Calu3 (cell line): Measurements from ENCODE around the gene FREY1. TPM values are rescaled to one million over a fixed set of nuclear protein-coding genes. Genes with fewer than 3 reads are reported as not detected.

ENCODE experiments used
- BruUV-seq: library from RNA; stranded (reverse); fragments of 400-500 nt; replicated peaks from 2 replicates; lab custom pipeline; 2021; lab: Mats Ljungman, UMichigan
- CTCF ChIA-PET: fragments of 300-600 bp; sonication (Branson Sonifier 250); formaldehyde crosslinking; loops from one replicate; lab custom pipeline; 2022; ENCODE audit warnings: antibody characterized with exemption; lab: Charles Lee
- DNase-seq: peaks from one replicate; pipeline ENCODE4 v3.0.0; 2022
- H3K27ac Mint-ChIP-seq: one replicate; pipeline ENCODE4 v1.8.0; 2022; ENCODE audit warnings: mixed read lengths; ENCODE audit not compliant: unreplicated experiment
- H3K27me3 Mint-ChIP-seq: one replicate; pipeline ENCODE4 v1.8.0; 2022; ENCODE audit warnings: mixed read lengths; ENCODE audit not compliant: unreplicated experiment
- H3K36me3 Mint-ChIP-seq: one replicate; pipeline ENCODE4 v1.8.0; 2022; ENCODE audit warnings: mild to moderate bottlenecking, moderate library complexity, mixed read lengths; ENCODE audit not compliant: insufficient read depth, unreplicated experiment
- H3K4me1 Mint-ChIP-seq: one replicate; pipeline ENCODE4 v1.8.0; 2022; ENCODE audit warnings: mild to moderate bottlenecking, low read depth, mixed read lengths; ENCODE audit not compliant: unreplicated experiment
- H3K4me3 Mint-ChIP-seq: one replicate; pipeline ENCODE4 v1.8.0; 2022; ENCODE audit warnings: mild to moderate bottlenecking, low read depth, moderate library complexity, mixed read lengths; ENCODE audit not compliant: unreplicated experiment
- H3K9me3 Mint-ChIP-seq: one replicate; pipeline ENCODE4 v1.8.0; 2022; ENCODE audit warnings: low read depth, mixed read lengths; ENCODE audit not compliant: unreplicated experiment
- CTCF ChIP-seq: fragments of 200-600 bp; IDR thresholded peaks from one replicate; pipeline ENCODE4 v1.8.0; 2022; ENCODE audit warnings: antibody characterized with exemption; ENCODE audit not compliant: unreplicated experiment
- intact Hi-C: fragments of 100-400 bp; cut with micrococcal nuclease; formaldehyde crosslinking; loops from one replicate; pipeline ENCODE4 v1.10.0; 2022; ENCODE audit not compliant: unreplicated experiment
- total RNA-seq: library from RNA; stranded (reverse); gene quantifications from 2 replicates; pipeline ENCODE4 v1.2.3, GENCODE V29; 2022

The FREY1 gene
- total RNA-seq, 1 experiment from 2014 or later: 0.99 TPM

GRCh38 chr11:45892856-45893255, 14.2 kb downstream of the FREY1 start:
- TF ChIP-seq CTCF: no peak
- no peak overlapping the region for H3K4me3 Mint-ChIP-seq
- DNase-seq: no peak
- no peak overlapping the region for H3K27ac Mint-ChIP-seq
- no peaks in the 10 kb centered on the region for H3K4me1 Mint-ChIP-seq
- H3K36me3 Mint-ChIP-seq: no peaks in the 10 kb centered on the region
- CTCF ChIA-PET: no interaction called here
- no peaks in the 10 kb centered on the region for H3K9me3 Mint-ChIP-seq
- H3K27me3 Mint-ChIP-seq: peaks cover 61% of the 10 kb centered on the region
- intact Hi-C loops: no loop called here
- BruUV-seq: no TSS peak

GRCh38 chr11:45890886-45891550, 16.1 kb downstream of the FREY1 start:
- no TSS peak for BruUV-seq
- Mint-ChIP-seq H3K27ac (no peak overlapping the region), H3K9me3 (no peaks in the 10 kb centered on the region), H3K4me1 (no peaks in the 10 kb centered on the region), H3K4me3 (no peak overlapping the region), H3K36me3 (no peaks in the 10 kb centered on the region), H3K27me3 (peaks cover 59% of the 10 kb centered on the region)
- no peak for TF ChIP-seq CTCF
- intact Hi-C loops: no loop called here
- DNase-seq: no peak
- CTCF ChIA-PET: interaction anchor here (0.5 to 0.6 kb wide), 2 partner anchors 86 to 1732 kb away, joined by 3 read pairs; no protein-coding TSS in a partner anchor

GRCh38 chr11:45889966-45890365, 17.1 kb downstream of the FREY1 start:
- CTCF ChIA-PET: no interaction called here
- intact Hi-C loops: no loop called here
- H3K27ac Mint-ChIP-seq: no peak overlapping the region
- H3K4me1 Mint-ChIP-seq: no peaks in the 10 kb centered on the region
- H3K27me3 Mint-ChIP-seq: peaks cover 56% of the 10 kb centered on the region
- no TSS peak for BruUV-seq
- no peak overlapping the region for H3K4me3 Mint-ChIP-seq
- H3K9me3 Mint-ChIP-seq: no peaks in the 10 kb centered on the region
- peaks cover 5% of the 10 kb centered on the region for H3K36me3 Mint-ChIP-seq
- TF ChIP-seq CTCF: no peak
- no peak for DNase-seq

GRCh38 chr11:45889555-45889954, 17.5 kb downstream of the FREY1 start:
- Mint-ChIP-seq H3K9me3 (no peaks in the 10 kb centered on the region), H3K27ac (no peak overlapping the region), H3K36me3 (peaks cover 10% of the 10 kb centered on the region), H3K4me1 (no peaks in the 10 kb centered on the region), H3K4me3 (no peak overlapping the region), H3K27me3 (peaks cover 56% of the 10 kb centered on the region)
- CTCF ChIA-PET: no interaction called here
- TF ChIP-seq CTCF: no peak
- intact Hi-C loops: no loop called here
- no peak for DNase-seq
- no TSS peak for BruUV-seq
